GM23338 (cell line): Measurements from ENCODE around the gene ETV6. TPM values are rescaled to one million over a fixed set of nuclear protein-coding genes. Genes with fewer than 3 reads are reported as not detected.

Experiments
- ATAC-seq: fragments of 200-7000 bp; cut with Tn5 transposase; 3 replicates; pipeline ENCODE4 v1.9.1; 2020
- DNase-seq: peaks from one replicate; pipeline ENCODE4 v3.0.0-alpha.2; 2015; ENCODE audit warnings: low spot score
- H2AFZ ChIP-seq: fragments of 200-600 bp; sonication (generic); 2 replicates; pipeline ENCODE4 v1.8.0; 2016; ENCODE audit warnings: antibody characterized with exemption, mild to moderate bottlenecking, moderate library complexity
- H3F3A ChIP-seq: fragments of 200-600 bp; sonication (generic); replicated peaks from 2 replicates; pipeline ENCODE4 v1.8.0; 2017; ENCODE audit warnings: antibody characterized with exemption, mixed run types, low read depth
- H3K27ac ChIP-seq: fragments of 200-600 bp; sonication (generic); 2 replicates; pipeline ENCODE4 v1.6.1; 2016; ENCODE audit warnings: low read depth
- H3K27me3 ChIP-seq: fragments of 200-600 bp; sonication (generic); 2 replicates; pipeline ENCODE4 v1.8.0; 2016; ENCODE audit warnings: mild to moderate bottlenecking, mixed run types, moderate library complexity; ENCODE audit not compliant: insufficient read depth
- H3K36me3 ChIP-seq: fragments of 200-600 bp; sonication (generic); 2 replicates; pipeline ENCODE4 v1.8.0; 2016; ENCODE audit warnings: mild to moderate bottlenecking; ENCODE audit not compliant: insufficient read depth
- H3K4me1 ChIP-seq: fragments of 200-600 bp; sonication (generic); 2 replicates; pipeline ENCODE4 v1.8.0; 2016; ENCODE audit warnings: mild to moderate bottlenecking, moderate library complexity; ENCODE audit not compliant: insufficient read depth
- H3K4me2 ChIP-seq: fragments of 200-600 bp; sonication (generic); 2 replicates; pipeline ENCODE4 v1.7.1; 2017; ENCODE audit warnings: mixed run types
- H3K4me3 ChIP-seq: fragments of 200-600 bp; sonication (generic); 2 replicates; pipeline ENCODE4 v1.6.1; 2016; ENCODE audit warnings: mixed run types
- H3K79me2 ChIP-seq: fragments of 200-600 bp; sonication (generic); replicated peaks from 2 replicates; pipeline ENCODE4 v1.8.0; 2017; ENCODE audit warnings: mild to moderate bottlenecking; ENCODE audit not compliant: insufficient read depth
- H3K9me2 ChIP-seq: fragments of 200-600 bp; sonication (generic); 2 replicates; pipeline ENCODE4 v1.8.0; 2017; ENCODE audit not compliant: insufficient read depth
- H4K20me1 ChIP-seq: fragments of 200-600 bp; sonication (generic); replicated peaks from 2 replicates; pipeline ENCODE4 v1.8.0; 2017; ENCODE audit warnings: mild to moderate bottlenecking; ENCODE audit not compliant: insufficient read depth
- H3K27ac Mint-ChIP-seq: 2 replicates; pipeline ENCODE4 v1.8.0; 2020; ENCODE audit warnings: inconsistent platforms, mild to moderate bottlenecking, moderate library complexity, mixed read lengths
- H3K27me3 Mint-ChIP-seq: 3 replicates; pipeline ENCODE4 v1.8.0; 2022; ENCODE audit warnings: low read depth, mild to moderate bottlenecking, moderate library complexity, mixed read lengths, inconsistent platforms; ENCODE audit not compliant: insufficient read depth, poor library complexity
- H3K36me3 Mint-ChIP-seq: 3 replicates; pipeline ENCODE4 v1.8.0; 2021; ENCODE audit warnings: low read depth, mild to moderate bottlenecking, inconsistent platforms, moderate library complexity, mixed read lengths
- H3K4me1 Mint-ChIP-seq: 3 replicates; pipeline ENCODE4 v1.8.0; 2020; ENCODE audit warnings: mild to moderate bottlenecking, inconsistent platforms, mixed read lengths
- H3K4me3 Mint-ChIP-seq: 3 replicates; pipeline ENCODE4 v1.8.0; 2021; ENCODE audit warnings: moderate library complexity, mild to moderate bottlenecking, inconsistent platforms, mixed read lengths
- H3K9me3 Mint-ChIP-seq: 3 replicates; pipeline ENCODE4 v1.8.0; 2020; ENCODE audit warnings: moderate library complexity, mild to moderate bottlenecking, inconsistent platforms, mixed read lengths
- CREB1 ChIP-seq: fragments of 250-450 bp; sonication (Bioruptor Pico); IDR thresholded peaks from 2 replicates; pipeline ENCODE4 v1.5.0; 2020; ENCODE audit warnings: low read depth, mild to moderate bottlenecking, moderate library complexity
- CTCF ChIP-seq, 2 experiments: fragments of 200-600 bp in 1 of 2; sonication (generic) in 1 of 2; conservative IDR thresholded peaks; 2 replicates each; pipeline versions ENCODE4 v1.5.1 to v1.6.1; 2016 to 2017; ENCODE audit warnings: antibody characterized with exemption in 2 of 2, low read depth in 2 of 2, mild to moderate bottlenecking in 2 of 2, moderate library complexity in 1 of 2
- ETS1 ChIP-seq: IDR thresholded peaks from 2 replicates; pipeline ENCODE4 v1.6.1; 2016; ENCODE audit warnings: antibody characterized with exemption
- EZH2 ChIP-seq: fragments of 200-600 bp; sonication (generic); IDR thresholded peaks from one replicate; pipeline ENCODE4 v1.8.0; 2017; ENCODE audit warnings: antibody characterized with exemption, mild to moderate bottlenecking, low read depth; ENCODE audit not compliant: unreplicated experiment
- EZH2phosphoT487 ChIP-seq: fragments of 200-600 bp; sonication (generic); IDR thresholded peaks from one replicate; pipeline ENCODE4 v1.8.1; 2018; ENCODE audit warnings: antibody characterized with exemption; ENCODE audit not compliant: unreplicated experiment
- JUNB ChIP-seq: IDR thresholded peaks from one replicate; pipeline ENCODE4 v1.6.1; 2016; ENCODE audit warnings: antibody characterized with exemption; ENCODE audit not compliant: unreplicated experiment
- NANOG ChIP-seq: IDR thresholded peaks from 2 replicates; pipeline ENCODE4 v1.6.1; 2016; ENCODE audit warnings: antibody characterized with exemption, borderline replicate concordance
- POLR2AphosphoS5 ChIP-seq: IDR thresholded peaks from 2 replicates; pipeline ENCODE4 v1.6.1; 2016; ENCODE audit warnings: antibody characterized with exemption, low read depth
- REST ChIP-seq: IDR thresholded peaks from one replicate; pipeline ENCODE4 v1.6.1; 2018; ENCODE audit warnings: antibody characterized with exemption; ENCODE audit not compliant: unreplicated experiment
- ZNF114 ChIP-seq: fragments of 250-450 bp; sonication (Bioruptor Pico); IDR thresholded peaks from 2 replicates; pipeline ENCODE4 v1.5.0; 2020; ENCODE audit warnings: mild to moderate bottlenecking, moderate library complexity
- ZNF462 ChIP-seq: fragments of 250-450 bp; sonication (Bioruptor Pico); IDR thresholded peaks from 2 replicates; pipeline ENCODE4 v1.5.0; 2020; ENCODE audit warnings: mild to moderate bottlenecking, moderate library complexity
- polyA plus RNA-seq: library from polyadenylated mRNA; unstranded; fragments of >200 nt; fragmentation: Nextera tagmentation; extraction: Ambion mirVana; gene quantifications from 2 replicates; pipeline ENCODE4 v1.2.1, GENCODE V29; 2016
- total RNA-seq: library from RNA; depleted of rRNA; stranded (reverse); fragments of >200 nt; shearing (Covaris generic); gene quantifications from 2 replicates; pipeline ENCODE4 v1.2.3, GENCODE V29; 2014

ETV6 gene
- total and polyA plus RNA-seq, 2 experiments from 2014 or later, result 7.5 to 15.1 TPM

GRCh38 chr12:11674894-11675390, 25.5 kb downstream of the ETV6 start:
- Histone ChIP-seq H3K4me3 (no peak overlapping the region), H3K27me3 (no peaks in the 10 kb centered on the region), H3K79me2 (peaks cover 72% of the 10 kb centered on the region), H4K20me1 (peaks cover 10% of the 10 kb centered on the region), H3K36me3 (no peaks in the 10 kb centered on the region), H3K27ac (no peak overlapping the region), H2AFZ (no peak overlapping the region), H3F3A (no peaks in the 10 kb centered on the region), H3K9me2 (no peaks in the 10 kb centered on the region), H3K4me1 (peaks cover 26% of the 10 kb centered on the region), H3K4me2 (no peak overlapping the region)
- H3K27ac Mint-ChIP-seq, result no peak overlapping the region
- peaks cover 8% of the 10 kb centered on the region for H3K27me3 Mint-ChIP-seq
- no peak for TF ChIP-seq EZH2phosphoT487
- no peak for TF ChIP-seq ETS1
- no peak for TF ChIP-seq EZH2
- no peak for TF ChIP-seq CREB1 (CRISPR knock-in tag)
- TF ChIP-seq NANOG, result no peak
- TF ChIP-seq JUNB, result no peak
- TF ChIP-seq ZNF114 (CRISPR knock-in tag), result no peak
- no peak for TF ChIP-seq REST
- TF ChIP-seq ZNF462, result no peak
- TF ChIP-seq CTCF (conservative IDR thresholded peaks at IDR 0.05; ENCODE audit: low read depth in 2 of 2), result no peak
- TF ChIP-seq POLR2AphosphoS5, result no peak
- no peaks in the 10 kb centered on the region for H3K36me3 Mint-ChIP-seq
- DNase-seq (no peak), ATAC-seq (no peak)
- peaks cover 41% of the 10 kb centered on the region for H3K4me1 Mint-ChIP-seq
- no peak overlapping the region for H3K4me3 Mint-ChIP-seq
- H3K9me3 Mint-ChIP-seq, result no peaks in the 10 kb centered on the region
